Activated CD8-positive, alpha-beta memory T cell treated with anti-CD3 and anti-CD28 coated beads for 24 hours (primary cell): Measurements from ENCODE around the gene IGSF3.
"Not testable (repeated sequence)": the region's sequence is repeated elsewhere in the genome, so short reads cannot be mapped to it uniquely, and the experiment has no call there.

ENCODE experiments used
- DNase-seq: peaks from one replicate; pipeline ENCODE4 v3.0.0-alpha.2; 2020

The IGSF3 gene

DNA sequence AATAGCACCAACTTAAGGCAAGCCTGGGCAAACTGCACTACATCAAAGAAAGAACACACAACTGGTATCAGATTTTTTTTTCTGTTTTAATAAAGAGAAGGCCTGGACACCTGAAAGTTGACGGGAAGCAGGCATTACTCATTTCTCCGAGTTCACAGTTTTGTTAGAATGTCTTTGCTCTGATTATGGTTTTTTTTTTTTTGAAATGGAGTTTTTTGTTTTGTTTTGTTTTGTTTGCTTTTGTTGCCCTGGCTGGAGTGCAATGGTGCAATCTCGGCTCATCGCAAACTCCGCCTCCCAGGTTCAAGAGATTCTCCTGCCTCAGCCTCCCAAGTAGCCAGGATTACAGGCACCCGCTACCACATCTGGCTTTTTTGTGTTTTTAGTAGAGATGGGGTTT is 9.7 kb downstream of the IGSF3 start:
- not testable (repeated sequence) for DNase-seq

DNA sequence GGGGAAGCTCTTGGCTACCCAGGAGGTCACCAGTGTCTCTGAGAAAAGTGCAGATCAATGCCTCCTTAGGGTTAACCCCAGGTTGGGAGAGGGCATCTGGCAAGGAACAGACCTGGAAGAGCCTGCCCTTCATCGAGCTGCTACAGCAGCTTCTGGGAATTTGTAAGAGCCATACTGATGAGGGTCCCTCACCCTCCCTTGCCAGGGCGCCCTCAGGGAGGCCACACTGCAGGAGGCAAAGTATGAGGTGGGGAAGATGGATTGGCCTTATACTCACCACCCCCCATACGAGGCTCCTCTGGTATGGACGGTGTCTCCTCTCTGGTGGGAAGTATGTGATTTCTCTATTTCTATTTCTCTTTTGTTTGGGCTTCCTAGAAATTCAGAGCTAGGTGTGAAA is 13.2 kb downstream of the IGSF3 start:
- DNase-seq = no peak

DNA sequence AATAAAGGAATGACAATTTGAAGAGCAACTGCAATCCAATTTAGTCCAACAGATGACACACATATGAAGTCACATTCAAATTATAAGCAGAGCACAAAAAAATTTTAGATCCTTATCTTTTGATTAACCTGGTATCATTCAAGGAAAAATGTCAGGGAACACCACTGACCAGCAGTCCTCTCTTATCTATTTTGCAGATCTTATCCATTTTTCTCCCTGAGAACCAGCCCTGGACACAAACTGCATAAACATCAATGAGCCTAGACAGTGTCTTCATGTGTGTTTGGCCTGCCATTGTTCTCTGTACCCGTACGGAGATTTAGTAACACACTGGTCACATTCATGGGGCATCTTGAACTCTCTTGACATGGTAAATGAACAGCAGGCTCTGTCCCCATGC is 14.9 kb downstream of the IGSF3 start:
- DNase-seq = not testable (repeated sequence)

DNA sequence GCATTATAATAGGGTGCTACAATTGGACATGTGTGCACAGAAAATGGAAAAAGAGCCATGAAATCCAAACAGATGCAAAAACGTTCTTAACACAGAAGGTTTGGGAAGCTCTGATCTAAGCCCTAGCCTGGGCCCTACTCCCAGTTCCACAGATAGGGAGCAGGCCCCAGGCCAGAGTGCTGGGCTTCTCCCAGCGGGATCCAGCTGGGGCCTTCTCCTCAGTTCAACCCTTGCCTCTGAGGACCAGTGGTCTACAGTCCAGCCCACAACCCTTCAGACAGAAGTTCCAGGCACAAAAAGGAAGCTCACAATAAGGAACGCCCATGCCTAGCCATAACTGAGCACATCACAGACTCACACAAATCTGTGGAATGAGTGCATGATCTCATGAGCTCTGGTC is 16.8 kb downstream of the IGSF3 start:
- DNase-seq = not testable (repeated sequence)

DNA sequence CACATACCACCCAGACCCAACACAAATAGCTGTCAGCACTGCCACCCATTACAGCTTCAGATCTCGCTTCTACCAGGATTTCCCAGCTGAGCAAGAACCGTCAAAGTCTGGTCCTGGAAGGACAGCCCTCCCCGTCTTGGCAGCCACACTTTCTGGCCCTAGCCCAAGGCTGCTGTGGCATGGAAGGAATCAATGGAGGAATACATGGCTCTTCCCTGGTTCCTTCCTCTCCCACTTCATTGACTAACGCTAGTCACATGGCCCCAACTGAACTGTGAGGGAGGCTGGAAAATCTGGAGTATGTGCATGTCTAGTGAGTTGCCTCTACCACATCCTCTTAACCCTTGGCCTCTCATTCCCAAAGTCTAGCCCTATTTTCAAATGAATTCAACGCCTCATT is 18.5 kb downstream of the IGSF3 start:
- not testable (repeated sequence) for DNase-seq

DNA sequence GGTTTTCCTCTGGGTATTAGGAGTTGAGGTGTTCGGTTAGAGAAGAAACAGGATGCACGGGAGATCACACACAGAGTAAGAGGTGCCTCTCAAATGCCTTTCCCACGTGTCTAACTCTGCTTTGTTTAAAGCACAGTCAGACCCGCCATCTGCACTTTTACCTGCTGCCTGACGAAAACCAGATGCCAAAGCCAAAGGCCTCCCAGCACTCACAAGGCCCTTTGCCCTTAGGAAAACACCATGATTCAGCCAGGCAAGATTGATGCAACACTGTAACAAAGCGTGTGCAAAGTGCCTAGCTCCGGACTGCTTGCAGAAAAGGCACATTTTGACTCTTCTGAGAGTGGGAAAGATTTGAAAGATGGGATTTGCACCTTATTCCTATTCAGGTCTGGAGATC is 19.2 kb downstream of the IGSF3 start:
- not testable (repeated sequence) for DNase-seq

DNA sequence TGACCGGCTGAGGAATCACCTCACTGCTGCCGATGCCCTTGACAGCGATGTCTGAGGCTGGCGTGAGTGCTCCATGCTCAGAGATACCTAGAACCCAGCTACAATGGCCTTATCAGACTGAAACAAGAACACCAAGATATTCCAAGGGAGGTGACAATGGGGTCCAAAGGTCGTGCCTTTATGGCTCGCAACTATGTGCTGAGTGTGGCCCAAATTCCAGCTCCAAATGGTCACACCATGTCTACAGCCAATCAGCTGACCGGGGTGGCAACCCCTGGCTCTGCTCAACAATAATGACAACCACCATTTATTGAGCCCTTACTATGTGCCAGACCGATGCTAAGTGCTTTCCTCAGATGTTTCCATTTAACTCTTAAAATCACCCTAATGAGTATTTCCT is 20.3 kb downstream of the IGSF3 start:
- DNase-seq = not testable (repeated sequence)

DNA sequence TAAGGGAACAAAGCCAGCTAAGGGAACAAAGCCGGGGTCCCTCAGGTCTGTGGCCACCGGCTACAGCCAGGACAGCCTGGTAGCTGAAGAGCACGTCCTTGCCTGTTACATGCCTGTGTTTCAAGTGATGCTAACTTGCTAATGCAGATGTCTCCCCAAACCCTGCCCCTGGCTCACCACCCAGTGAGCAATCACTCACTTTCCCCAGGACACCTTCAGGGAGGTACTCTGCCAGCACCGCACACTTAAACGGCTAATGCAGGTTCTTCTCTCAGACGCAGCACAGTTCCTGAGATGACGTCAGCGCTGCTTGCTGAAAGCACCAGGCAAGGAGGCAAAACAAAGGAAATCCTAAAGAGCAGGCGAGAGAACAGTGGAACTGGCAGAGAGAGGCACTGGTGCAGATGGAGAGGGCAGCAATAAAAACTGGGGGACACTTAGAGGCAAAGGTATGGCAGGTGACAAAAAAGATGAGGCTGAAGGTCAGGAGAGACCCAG is 20.8 kb downstream of the IGSF3 start:
- not testable (repeated sequence) for DNase-seq

DNA sequence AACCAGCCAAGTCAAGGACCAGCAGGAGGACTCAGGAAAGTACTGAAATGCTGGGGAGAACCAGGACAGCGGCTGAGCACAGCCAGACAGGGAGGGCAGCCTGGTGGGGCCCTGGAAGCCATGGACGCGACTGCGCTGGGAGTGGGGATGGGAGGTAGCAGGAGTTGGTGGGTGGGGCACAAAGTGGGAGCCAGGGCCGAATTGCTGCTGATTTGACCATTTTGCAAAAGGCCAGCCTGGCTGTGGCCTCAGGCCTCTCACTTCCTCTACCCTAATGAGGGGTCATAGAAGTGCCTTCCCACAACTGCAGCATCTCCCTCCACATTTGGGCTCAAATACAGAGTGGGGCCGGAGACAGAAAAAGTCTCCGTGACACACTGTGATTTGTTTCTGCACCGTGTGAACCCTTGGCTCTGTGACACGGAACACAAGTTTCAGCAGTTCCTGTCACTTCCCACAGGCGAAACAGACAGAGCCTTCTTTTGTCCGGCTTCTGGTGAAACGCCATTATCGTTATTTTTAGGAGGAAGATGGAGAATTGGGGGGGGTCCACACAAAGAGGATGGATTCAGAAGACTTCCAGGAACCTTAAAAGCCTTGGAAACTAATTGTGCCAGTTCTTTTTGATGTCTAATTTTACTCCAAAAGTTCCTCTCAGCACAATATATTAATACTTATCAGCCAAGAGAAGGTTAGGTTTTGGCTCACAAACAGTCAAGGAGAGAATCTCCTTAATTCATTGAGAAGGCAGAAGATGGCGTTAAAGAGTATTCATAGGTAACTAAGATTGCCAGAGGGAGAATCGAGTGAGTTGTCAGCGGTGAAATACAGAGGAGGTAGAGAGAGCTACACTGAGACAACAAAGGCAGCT is 21.5 kb downstream of the IGSF3 start:
- DNase-seq = not testable (repeated sequence)

DNA sequence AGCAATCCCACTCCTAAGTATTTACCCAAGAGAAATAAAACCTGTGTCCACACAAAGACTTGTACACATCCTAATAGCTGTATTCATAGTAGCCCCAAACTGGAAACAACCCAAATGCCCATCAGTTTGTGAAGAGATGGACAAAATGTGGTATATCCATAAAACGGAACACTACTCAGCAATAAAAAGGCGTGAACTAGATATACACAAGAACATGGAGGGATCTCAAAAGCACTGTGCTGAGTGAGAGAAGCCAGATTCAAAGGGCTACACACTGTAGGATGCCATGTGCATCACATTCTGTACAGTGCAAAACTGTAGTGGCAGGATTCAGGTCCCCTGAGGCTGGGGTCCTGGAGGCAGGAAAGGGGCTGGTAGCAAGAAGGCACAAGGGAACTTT is 22.5 kb downstream of the IGSF3 start:
- not testable (repeated sequence) for DNase-seq

DNA sequence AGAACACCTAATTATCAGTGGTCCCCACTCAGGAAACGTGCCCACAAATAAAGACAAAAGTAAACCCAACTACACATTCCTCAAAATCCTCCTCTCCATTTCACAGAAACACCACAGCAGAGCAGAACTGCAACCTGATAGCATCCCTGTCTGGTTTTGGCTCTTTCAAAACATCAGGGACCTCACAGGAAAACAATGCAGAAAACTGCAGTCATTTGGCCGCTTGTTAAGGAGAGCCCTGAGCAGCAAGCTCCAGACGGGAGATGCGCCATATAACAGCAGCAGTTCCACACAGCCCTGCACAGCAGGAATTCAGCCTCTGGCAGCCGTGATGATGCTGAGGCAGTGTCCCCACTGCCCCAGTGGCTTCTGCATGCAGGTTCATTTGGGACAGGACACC is 23.4 kb downstream of the IGSF3 start:
- not testable (repeated sequence) for DNase-seq

DNA sequence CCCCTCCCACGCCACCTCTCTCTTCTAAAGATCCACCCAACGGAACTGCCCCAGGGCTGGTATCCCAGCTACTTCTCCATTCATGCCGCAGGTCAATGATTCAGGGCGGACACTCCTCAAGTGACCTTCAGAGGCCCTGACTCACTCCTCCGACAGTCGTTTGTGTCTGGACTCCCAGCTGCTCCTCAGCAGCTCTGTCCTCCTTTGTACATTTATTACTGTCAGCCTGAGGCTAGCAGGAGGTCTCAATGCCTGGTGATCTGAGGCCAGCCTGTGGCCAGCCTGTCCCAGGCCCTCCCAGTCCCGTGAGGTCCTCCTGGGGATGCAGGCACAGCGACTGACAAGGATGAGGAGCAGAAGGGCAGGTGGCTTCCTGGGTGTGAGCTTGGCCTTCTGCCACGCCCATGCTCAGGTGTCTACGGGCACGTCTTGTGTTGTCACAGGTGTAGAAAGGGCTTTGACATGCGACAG is 24.2 kb downstream of the IGSF3 start:
- not testable (repeated sequence) for DNase-seq

DNA sequence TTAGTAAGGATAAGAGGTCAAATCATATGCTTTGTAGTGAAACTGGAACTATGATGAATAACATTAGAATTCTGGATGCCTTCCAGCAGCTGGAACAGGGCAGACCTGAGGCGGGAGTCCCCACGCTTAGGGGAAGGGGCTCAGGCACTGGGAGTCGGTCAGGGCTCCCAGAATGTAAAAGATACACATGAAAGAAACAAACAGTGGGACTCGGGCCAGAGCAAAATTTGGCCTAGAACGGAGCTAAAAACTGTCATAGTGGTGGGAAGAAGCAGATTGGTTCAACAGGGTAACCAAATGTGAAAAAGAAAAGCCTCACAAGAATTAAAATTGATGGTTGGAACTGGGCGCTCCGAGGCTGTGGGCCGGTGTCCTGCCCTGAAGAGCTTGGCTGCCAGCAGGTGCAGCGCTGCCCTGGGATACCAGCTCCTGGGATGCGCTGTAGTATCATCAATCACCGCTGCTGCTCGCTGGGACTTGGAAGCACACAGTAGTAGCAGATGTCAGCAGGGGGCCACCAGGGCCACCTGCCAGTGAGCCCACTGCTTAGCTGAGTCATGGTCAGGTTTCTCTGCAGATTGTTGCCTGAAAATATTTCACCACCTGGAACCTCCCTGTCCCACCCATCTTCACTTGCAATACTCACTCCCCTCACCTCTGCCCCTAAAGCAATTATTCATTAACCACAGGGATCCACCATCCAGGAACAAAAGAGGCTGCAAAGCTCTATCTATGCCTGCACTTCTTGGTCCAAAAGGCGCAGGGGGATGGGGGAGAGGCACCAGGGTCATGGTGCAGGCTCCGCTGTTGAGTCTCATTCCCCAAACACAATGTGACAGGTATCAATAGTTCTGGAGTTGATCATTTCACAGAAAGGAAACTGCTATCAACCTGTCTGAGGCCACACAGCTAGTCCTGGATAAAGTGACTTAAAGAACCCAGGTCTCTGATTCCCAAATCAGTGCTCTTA is 24.9 kb downstream of the IGSF3 start:
- DNase-seq = not testable (repeated sequence)

DNA sequence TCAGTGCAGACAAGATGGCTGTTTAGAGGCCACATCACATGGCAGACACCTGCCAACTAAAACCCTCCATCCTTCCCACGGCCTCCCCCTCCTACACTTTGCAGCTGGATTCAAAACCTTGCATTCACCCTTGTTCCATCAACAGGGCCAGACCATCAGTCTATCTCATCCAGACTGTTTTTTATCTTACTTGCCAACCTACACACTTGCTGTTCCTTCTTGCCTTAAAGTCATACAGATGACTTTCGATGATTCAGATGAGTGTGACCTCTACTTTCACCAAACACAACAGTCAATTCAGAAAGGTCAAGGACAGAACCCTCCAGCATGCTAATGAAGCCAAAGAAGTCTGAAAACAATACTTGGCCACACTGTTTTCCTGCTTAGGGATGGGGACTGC is 29.9 kb downstream of the IGSF3 start:
- not testable (repeated sequence) for DNase-seq

DNA sequence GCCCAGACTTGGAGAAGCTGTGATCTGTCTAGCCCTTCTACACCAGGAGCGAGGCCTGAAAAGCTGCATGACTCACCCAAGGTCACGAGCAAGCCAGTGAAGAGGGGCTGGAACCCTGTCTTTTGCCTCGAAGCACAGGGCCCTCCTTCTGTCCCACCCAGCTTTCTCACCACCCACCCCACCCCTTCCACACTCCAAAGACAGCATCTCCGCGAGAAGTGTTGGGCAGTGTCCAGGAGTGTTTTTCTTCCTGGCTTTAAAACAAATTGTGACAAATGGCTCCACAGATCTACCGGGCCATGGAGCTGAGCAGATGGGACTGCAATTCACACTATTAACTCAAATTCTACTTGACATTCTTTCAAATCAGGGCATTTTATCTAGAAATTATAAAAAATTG is 30.9 kb downstream of the IGSF3 start:
- not testable (repeated sequence) for DNase-seq

DNA sequence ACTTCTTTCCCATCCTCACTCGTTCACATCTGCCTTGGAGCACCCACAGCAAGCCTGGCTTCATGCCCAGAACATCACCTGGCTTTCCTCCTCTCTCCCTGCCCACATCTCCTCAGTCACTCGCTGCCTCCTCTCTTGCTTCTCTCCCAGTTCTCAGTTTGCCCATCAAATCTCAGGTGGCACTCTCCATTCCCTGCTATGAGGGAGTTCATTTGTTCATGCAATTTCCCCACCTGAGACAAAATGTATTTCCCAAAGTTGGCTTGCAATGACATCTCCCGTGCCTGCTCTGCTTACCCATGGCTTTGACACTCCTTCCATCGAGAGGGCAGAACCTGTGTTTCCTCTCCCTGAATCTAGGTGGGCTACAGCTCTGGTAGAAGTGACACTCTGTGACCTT is 33.1 kb downstream of the IGSF3 start:
- not testable (repeated sequence) for DNase-seq

DNA sequence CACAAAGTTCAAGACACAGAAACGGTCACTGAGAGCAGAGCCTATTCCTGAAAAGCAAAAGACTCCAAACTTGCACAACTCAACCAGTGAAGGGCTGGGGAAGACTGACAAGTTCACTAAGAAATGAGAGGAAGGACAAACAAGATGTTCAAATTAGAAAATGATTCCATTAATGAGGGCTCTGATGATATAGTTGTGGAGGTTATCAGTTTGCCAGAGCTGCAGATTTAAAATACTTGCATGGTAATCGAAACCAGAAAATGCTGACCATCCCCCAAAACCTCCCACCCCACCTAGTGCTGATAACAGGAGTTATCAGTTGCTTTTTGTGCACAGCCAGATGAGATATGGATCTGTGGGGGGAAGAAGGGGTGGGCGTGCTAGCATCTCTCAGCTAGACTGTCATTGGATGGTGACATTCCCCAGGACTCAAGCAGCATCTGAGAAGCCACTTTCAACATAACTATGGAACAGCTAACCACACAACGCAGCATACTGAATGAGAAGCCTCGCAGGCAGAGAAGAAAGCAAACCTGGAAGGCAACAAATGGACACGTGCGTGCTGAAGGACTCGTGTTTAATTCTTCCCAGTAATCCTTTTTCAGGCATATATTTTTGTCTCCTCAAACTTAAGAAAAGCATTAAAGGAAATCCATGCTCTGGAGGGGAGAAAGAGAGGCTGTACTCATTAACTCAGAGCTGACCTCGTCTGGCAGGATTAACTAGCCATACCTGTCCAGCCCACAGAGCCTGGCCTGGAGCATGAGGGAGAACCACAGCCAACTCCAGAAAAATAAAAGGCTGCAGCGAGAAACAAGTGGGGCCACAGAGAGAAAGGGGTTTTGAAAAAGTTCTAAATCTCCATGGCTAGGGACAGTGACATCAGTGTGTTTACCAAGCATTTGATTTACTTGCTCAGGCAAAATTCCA is 35.3 kb downstream of the IGSF3 start:
- DNase-seq = not testable (repeated sequence)

DNA sequence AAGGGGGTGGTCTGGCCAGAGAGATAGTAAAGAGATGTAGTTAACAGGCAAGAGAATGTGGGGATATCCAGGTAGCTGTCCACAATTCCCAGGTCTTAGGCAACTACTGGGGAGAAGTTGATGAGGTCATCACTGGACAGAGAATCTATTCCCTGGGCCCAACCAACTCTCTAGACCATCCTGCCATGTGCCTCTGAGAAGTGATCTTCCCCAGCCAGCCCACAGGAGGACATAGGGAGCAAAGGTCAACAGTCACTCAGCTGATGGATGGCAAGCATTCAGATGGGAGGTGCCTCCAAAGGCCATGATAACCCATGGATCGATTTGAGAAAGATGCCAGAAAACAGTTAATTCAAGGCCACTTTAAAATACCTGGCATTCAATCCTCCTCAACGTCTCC is 36.0 kb downstream of the IGSF3 start:
- not testable (repeated sequence) for DNase-seq

DNA sequence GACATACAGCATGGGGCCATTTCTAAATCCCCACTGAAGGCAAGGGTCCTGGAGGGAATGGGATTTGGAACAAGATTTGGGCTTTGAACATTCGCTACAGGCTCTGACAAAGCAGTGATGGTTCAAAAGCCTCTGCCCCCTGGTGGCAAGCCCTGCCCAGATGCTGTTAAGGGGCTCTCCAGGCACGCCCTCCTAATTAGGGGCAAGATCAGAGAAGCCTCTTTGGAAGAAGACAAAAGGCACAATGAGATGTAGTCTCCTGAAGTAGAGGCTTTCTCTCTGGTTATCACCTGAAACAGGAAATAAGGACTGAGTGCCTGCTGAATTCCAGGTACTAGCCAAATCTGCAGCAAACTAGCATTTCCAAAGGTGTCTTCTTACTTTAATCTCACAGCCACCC is 37.5 kb downstream of the IGSF3 start:
- DNase-seq = not testable (repeated sequence)

DNA sequence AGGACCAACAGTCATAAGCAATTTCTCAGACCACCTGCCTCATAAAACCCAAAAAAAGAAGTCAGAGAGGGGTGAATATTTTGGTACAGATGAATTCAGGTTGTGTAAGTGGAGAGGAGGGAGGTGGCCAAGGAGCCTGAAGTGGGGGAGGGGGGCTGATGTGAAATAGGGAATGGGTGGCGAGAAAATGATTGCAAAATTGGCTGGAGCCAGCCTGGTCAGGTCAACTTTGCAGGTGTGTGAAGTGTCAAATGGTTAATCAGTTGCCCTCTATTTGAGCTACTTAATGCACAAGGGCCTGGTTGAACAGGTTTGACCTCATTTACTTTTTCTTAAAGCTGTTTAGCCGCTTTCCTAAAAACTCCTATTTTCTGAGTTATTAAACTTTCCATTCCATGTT is 38.1 kb downstream of the IGSF3 start:
- DNase-seq = not testable (repeated sequence)

DNA sequence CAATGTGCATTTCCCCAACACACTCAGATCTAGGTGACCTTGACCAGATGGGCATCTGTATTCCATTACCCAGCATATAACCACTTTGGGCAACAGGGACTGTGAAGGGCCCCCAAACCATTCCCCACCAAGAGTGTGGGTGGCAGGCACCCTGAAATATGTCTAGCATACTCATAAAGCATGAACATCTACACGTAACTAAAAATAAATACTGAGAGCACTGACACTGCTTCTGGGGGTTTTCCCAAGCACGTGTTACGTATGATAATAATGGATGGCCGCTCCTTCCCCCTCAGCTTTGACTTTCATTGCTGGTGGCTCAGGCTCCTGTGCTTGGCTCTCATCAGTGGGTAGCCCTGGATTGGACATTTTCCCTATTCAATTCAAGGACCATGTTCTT is 39.1 kb downstream of the IGSF3 start:
- no peak for DNase-seq

DNA sequence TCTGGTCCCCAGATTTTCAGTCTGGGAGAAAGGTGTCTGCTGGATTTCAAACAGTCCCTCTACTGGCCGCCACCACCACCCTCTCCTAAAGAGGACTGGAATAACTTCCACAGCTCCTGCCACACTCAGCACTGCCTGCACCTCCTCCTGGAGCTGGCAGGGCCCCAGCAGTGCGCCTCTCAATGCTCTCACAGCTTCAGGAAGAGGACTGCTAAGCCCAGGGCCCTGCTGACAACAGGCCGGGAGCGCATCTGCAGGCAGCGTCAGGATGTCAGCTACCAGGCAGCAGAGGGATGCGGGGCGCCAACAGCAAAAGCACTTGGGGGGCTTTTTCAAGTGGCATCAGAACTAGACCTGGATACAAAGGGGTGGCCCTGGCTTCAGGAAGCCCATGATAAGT is 40.2 kb downstream of the IGSF3 start:
- DNase-seq = not testable (repeated sequence)
